ENCODE data around the gene C1QTNF1.

C1QTNF1 gene

DNA sequence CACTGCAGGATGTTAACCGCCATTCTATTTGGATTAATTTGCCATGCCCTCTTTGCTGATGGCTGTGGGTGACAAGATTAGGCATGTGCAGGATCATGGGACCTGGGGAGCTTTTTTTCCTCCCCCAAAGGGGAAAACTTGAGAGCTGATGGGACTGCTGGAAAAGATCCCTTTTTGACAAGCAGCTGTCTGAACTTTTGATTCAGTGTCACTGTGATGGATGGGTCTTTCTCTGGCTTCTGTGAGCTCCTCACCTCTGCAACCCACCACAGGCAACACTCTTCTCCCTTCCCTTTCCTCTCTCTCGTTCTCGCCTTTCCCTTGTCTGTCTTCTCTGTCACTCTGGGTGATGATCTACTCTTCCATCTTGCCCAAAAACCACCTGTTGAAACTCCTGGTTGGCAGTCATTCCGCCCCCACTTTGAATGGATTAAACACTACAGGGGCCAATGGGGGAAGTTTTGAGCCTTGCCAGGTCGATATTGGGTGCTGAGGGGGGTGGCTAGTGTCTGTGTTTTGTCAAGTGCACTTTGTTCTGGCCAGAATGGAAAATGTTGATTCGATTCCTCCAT is 11.3 kb upstream of the C1QTNF1 start:
- H3K27ac ChIP-seq = no peak overlapping the region
- peaks cover 10% of the 10 kb centered on the region for H3K36me3 ChIP-seq
- H3K27me3 ChIP-seq (ENCODE audit: insufficient read depth, low read depth, severe bottlenecking) = no peaks in the 10 kb centered on the region
- peaks cover 27% of the 10 kb centered on the region for H3K9me3 ChIP-seq (ENCODE audit: severe bottlenecking)
- no peak for DNase-seq
- TF ChIP-seq, protein P1, sequence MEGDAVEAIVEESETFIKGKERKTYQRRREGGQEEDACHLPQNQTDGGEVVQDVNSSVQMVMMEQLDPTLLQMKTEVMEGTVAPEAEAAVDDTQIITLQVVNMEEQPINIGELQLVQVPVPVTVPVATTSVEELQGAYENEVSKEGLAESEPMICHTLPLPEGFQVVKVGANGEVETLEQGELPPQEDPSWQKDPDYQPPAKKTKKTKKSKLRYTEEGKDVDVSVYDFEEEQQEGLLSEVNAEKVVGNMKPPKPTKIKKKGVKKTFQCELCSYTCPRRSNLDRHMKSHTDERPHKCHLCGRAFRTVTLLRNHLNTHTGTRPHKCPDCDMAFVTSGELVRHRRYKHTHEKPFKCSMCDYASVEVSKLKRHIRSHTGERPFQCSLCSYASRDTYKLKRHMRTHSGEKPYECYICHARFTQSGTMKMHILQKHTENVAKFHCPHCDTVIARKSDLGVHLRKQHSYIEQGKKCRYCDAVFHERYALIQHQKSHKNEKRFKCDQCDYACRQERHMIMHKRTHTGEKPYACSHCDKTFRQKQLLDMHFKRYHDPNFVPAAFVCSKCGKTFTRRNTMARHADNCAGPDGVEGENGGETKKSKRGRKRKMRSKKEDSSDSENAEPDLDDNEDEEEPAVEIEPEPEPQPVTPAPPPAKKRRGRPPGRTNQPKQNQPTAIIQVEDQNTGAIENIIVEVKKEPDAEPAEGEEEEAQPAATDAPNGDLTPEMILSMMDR (IDR thresholded peaks at IDR 0.05; ENCODE audit: low read depth, low read length) = no peak
- no peak overlapping the region for H3K4me3 ChIP-seq (ENCODE audit: low read depth, low read length)

GRCh38 chr17:79014158-79014758 is 9.7 kb upstream of the C1QTNF1 start:
- Histone ChIP-seq H3K27me3 (ENCODE audit: insufficient read depth, low read depth, severe bottlenecking) (no peaks in the 10 kb centered on the region), H3K4me3 (ENCODE audit: low read depth, low read length) (no peak overlapping the region), H3K9me3 (ENCODE audit: severe bottlenecking) (peaks cover 27% of the 10 kb centered on the region), H3K27ac (no peak overlapping the region), H3K36me3 (no peaks in the 10 kb centered on the region)
- no peak for DNase-seq
- TF ChIP-seq, protein P1 (IDR thresholded peaks at IDR 0.05; ENCODE audit: low read depth, low read length) = no peak

DNA sequence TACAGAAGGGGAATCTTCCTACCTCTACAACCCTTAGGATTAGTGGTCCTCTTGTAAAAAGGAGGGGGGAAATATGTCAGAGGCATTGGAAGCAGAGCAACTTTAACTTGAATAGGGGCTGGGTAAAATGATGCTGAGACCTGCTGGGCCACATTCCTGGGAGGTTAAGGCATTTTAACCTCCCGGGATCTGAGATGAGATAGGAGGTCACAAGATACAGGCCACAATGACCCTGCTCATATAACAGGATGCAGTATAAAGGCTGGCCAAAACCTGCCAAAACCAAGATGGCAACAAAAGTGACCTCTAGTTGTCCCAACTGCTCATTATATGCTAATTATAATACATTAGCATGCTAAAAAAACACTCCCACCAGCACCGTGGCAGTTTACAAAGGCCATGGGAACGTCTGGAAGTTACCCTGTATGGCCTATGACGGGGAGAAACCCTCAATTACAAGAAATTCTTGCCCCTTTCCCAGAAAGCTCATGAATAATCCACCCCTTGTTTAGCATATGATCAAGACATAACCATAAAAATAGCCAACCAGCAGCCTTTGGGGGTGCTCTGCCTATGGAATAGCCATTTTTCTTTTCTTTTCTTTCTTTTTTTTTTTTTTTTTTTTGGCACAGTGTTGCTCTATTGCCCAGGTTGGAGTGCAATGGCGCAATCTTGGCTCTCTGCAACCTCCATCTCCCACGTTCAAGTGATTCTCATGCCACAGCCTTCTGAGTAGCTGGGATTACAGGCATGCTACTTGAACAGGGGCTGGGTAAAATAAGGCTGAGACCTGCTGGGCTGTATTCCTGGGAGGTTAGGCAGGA is 6.2 kb upstream of the C1QTNF1 start:
- Histone ChIP-seq H3K27me3 (ENCODE audit: insufficient read depth, low read depth, severe bottlenecking) (no peaks in the 10 kb centered on the region), H3K36me3 (no peaks in the 10 kb centered on the region), H3K4me3 (ENCODE audit: low read depth, low read length) (no peak overlapping the region), H3K9me3 (ENCODE audit: severe bottlenecking) (peaks cover 27% of the 10 kb centered on the region), H3K27ac (no peak overlapping the region)
- TF ChIP-seq, protein P1 (IDR thresholded peaks at IDR 0.05; ENCODE audit: low read depth, low read length) = no peak
- no peak for DNase-seq

- H3K9me3 ChIP-seq (ENCODE audit: severe bottlenecking) = peaks cover 24% of the 10 kb centered on the region
- H3K27ac ChIP-seq = no peak overlapping the region
- TF ChIP-seq, protein P1 (IDR thresholded peaks at IDR 0.05; ENCODE audit: low read depth, low read length) = no peak
- DNase-seq = no peak
- no peaks in the 10 kb centered on the region for H3K27me3 ChIP-seq (ENCODE audit: insufficient read depth, low read depth, severe bottlenecking)
- no peak overlapping the region for H3K4me3 ChIP-seq (ENCODE audit: low read depth, low read length)
- no peaks in the 10 kb centered on the region for H3K36me3 ChIP-seq
Measured at GRCh38 chr17:79018370-79018695, 5.6 kb upstream of the C1QTNF1 start.

- no peaks in the 10 kb centered on the region for H3K36me3 ChIP-seq
- H3K27me3 ChIP-seq (ENCODE audit: insufficient read depth, low read depth, severe bottlenecking) = no peaks in the 10 kb centered on the region
- no peak overlapping the region for H3K27ac ChIP-seq
- no peak overlapping the region for H3K4me3 ChIP-seq (ENCODE audit: low read depth, low read length)
- TF ChIP-seq, protein P1 (IDR thresholded peaks at IDR 0.05; ENCODE audit: low read depth, low read length) = no peak
- no peak for DNase-seq
- peaks cover 18% of the 10 kb centered on the region for H3K9me3 ChIP-seq (ENCODE audit: severe bottlenecking)
Measured at GRCh38 chr17:79019261-79019631, 4.7 kb upstream of the C1QTNF1 start.

All from WERI-Rb-1 (cell line).